CD4-positive, alpha-beta T cell treated with Interleukin-2 at 100 ng/mL for 4 hours (primary cell): Measurements from ENCODE around the gene LRRN1.

Experiments
- DNase-seq: peaks from one replicate; pipeline ENCODE4 v3.0.0-alpha.2; 2020; ENCODE audit warnings: low spot score

The LRRN1 gene

GRCh38 chr3:3799173-3800079 lies at the start of gene LRRN1:
Gene LRRN1 (plus strand): TSS chr3:3799431. CDS start chr3:3844642, 45,211 bp downstream.
- DNase-seq: peak; percentile 12

GRCh38 chr3:3753416-3753815 lies 45.8 kb upstream of the LRRN1 start:
- no peak for DNase-seq

- DNase-seq: no peak
Observed at GRCh38 chr3:3765661-3766060, 33.6 kb upstream of the LRRN1 start.

GRCh38 chr3:3766140-3766539 lies 33.1 kb upstream of the LRRN1 start:
- DNase-seq: no peak

GRCh38 chr3:3771094-3771493 lies 28.1 kb upstream of the LRRN1 start:
- DNase-seq: no peak

- no peak for DNase-seq
Observed at GRCh38 chr3:3771567-3771966, 27.7 kb upstream of the LRRN1 start.

- DNase-seq: no peak
Observed at GRCh38 chr3:3772338-3772737, 26.9 kb upstream of the LRRN1 start.

- no peak for DNase-seq
Observed at GRCh38 chr3:3772920-3773319, 26.3 kb upstream of the LRRN1 start.

GRCh38 chr3:3776607-3777006 lies 22.6 kb upstream of the LRRN1 start:
- DNase-seq: no peak

GRCh38 chr3:3778216-3778615 lies 21.0 kb upstream of the LRRN1 start:
- no peak for DNase-seq

GRCh38 chr3:3778641-3779270 lies 20.5 kb upstream of the LRRN1 start:
- DNase-seq: no peak

GRCh38 chr3:3782457-3782856 lies 16.8 kb upstream of the LRRN1 start:
- no peak for DNase-seq

GRCh38 chr3:3783210-3783609 lies 16.0 kb upstream of the LRRN1 start:
- no peak for DNase-seq

GRCh38 chr3:3783696-3784095 lies 15.5 kb upstream of the LRRN1 start:
- no peak for DNase-seq

GRCh38 chr3:3792391-3792790 lies 6.8 kb upstream of the LRRN1 start:
- DNase-seq: no peak

- no peak for DNase-seq
Observed at GRCh38 chr3:3798631-3799113, 559 bp upstream of the LRRN1 start.

GRCh38 chr3:3800080-3800455 lies 837 bp downstream of the LRRN1 start:
- DNase-seq: no peak

GRCh38 chr3:3800685-3801493 lies 1.7 kb downstream of the LRRN1 start:
- DNase-seq: no peak

GRCh38 chr3:3801494-3801841 lies 2.2 kb downstream of the LRRN1 start:
- no peak for DNase-seq

- DNase-seq: no peak
Observed at GRCh38 chr3:3802046-3802445, 2.8 kb downstream of the LRRN1 start.

GRCh38 chr3:3804560-3804959 lies 5.3 kb downstream of the LRRN1 start:
- DNase-seq: no peak

- no peak for DNase-seq
Observed at GRCh38 chr3:3806092-3806491, 6.9 kb downstream of the LRRN1 start.

GRCh38 chr3:3806856-3807255 lies 7.6 kb downstream of the LRRN1 start:
- no peak for DNase-seq
